HG03521 (cell line): ENCODE results near the gene SPTBN4.
"Not testable (repeated sequence)": the region's sequence is repeated elsewhere in the genome, so short reads cannot be mapped to it uniquely, and the experiment has no call there.

Experiments
- ATAC-seq: cut with Tn5 transposase; IDR thresholded peaks from one replicate; pipeline ENCODE4 v1.9.1; 2021; ENCODE audit warnings: mild to moderate bottlenecking, moderate library complexity; ENCODE audit not compliant: unreplicated experiment

Gene SPTBN4

GRCh38 chr19:40502647-40503319, 36.0 kb downstream of the SPTBN4 start:
- no peak for ATAC-seq

GRCh38 chr19:40503320-40503695, 36.5 kb downstream of the SPTBN4 start:
- no peak for ATAC-seq

GRCh38 chr19:40506099-40506498, 39.3 kb downstream of the SPTBN4 start:
- ATAC-seq = no peak

GRCh38 chr19:40507892-40508291, 41.1 kb downstream of the SPTBN4 start:
- no peak for ATAC-seq

GRCh38 chr19:40508739-40509260, 42.0 kb downstream of the SPTBN4 start:
- no peak for ATAC-seq

- no peak for ATAC-seq
Observed at GRCh38 chr19:40510526-40511115, 43.8 kb downstream of the SPTBN4 start.

GRCh38 chr19:40511487-40511886, 44.7 kb downstream of the SPTBN4 start:
- no peak for ATAC-seq

- no peak for ATAC-seq
Observed at GRCh38 chr19:40512110-40512472, 45.3 kb downstream of the SPTBN4 start.

GRCh38 chr19:40512473-40513344, 45.9 kb downstream of the SPTBN4 start:
- no peak for ATAC-seq

GRCh38 chr19:40513345-40513678, 46.5 kb downstream of the SPTBN4 start:
- ATAC-seq = no peak

GRCh38 chr19:40513741-40514315, 47.0 kb downstream of the SPTBN4 start:
- ATAC-seq = no peak

- ATAC-seq = no peak
Observed at GRCh38 chr19:40517248-40517647, 50.4 kb downstream of the SPTBN4 start.

GRCh38 chr19:40519352-40520322, 52.8 kb downstream of the SPTBN4 start:
- no peak for ATAC-seq

GRCh38 chr19:40521276-40521675, 54.5 kb downstream of the SPTBN4 start:
- no peak for ATAC-seq

- ATAC-seq = not testable (repeated sequence)
Observed at GRCh38 chr19:40521900-40522299, 55.1 kb downstream of the SPTBN4 start.

- ATAC-seq = no peak
Observed at GRCh38 chr19:40523322-40524047, 56.7 kb downstream of the SPTBN4 start.

- ATAC-seq = no peak
Observed at GRCh38 chr19:40524133-40524549, 57.3 kb downstream of the SPTBN4 start.

- no peak for ATAC-seq
Observed at GRCh38 chr19:40524655-40525054, 57.9 kb downstream of the SPTBN4 start.

GRCh38 chr19:40525234-40526051, 58.6 kb downstream of the SPTBN4 start:
- ATAC-seq = no peak
